ENCODE measurements around the gene PLEKHJ1. TPM values are rescaled to one million over a fixed set of nuclear protein-coding genes. Genes with fewer than 3 reads are reported as not detected.
A peak's percentile ranks its signal among the peaks of the same experiment; 100 is the strongest.

PLEKHJ1 gene
- total RNA-seq, 4 donors from 2014 or later, result 50.1 to 72.4 (median 61.6) TPM

- H3K27me3 ChIP-seq, result no peaks in the 10 kb centered on the region
- intact Hi-C loops (cut with DNase I; ENCODE audit: low total_unique reads), result no loop called here
- in situ Hi-C loops (cut with MboI; ENCODE audit: low sequenced_read_pairs in 4 of 4), result no loop called here
These were observed 18.1 kb upstream of the PLEKHJ1 start for GRCh38 chr19:2254064-2254872.

GRCh38 chr19:2253106-2254063 is 17.3 kb upstream of the PLEKHJ1 start:
- H3K4me3 ChIP-seq, result peak overlapping the region in 3 of 4 donors; percentile 17 to 77 (median 73)
- peaks cover 20 to 52% of the 10 kb centered on the region in 2 donors for H3K4me1 ChIP-seq
- DNase-seq (no peak), ATAC-seq (no peak)
- in situ Hi-C loops (cut with MboI; ENCODE audit: low sequenced_read_pairs in 4 of 4), result no loop called here
- no peaks in the 10 kb centered on the region for H3K27me3 ChIP-seq
- TF ChIP-seq CTCF (IDR thresholded peaks at IDR 0.05 in 4 of 5, conservative IDR thresholded peaks at IDR 0.05 in 1 of 5) (no peak), POLR2A (IDR thresholded peaks at IDR 0.05) (no peak)
- no peaks in the 10 kb centered on the region for H3K9me3 ChIP-seq
- H3K36me3 ChIP-seq, result no peaks in the 10 kb centered on the region
- intact Hi-C loops (cut with DNase I; ENCODE audit: low total_unique reads), result no loop called here
- H3K27ac ChIP-seq, result peak overlapping the region; percentile 98 to 100 (median 100)

More at GRCh38 chr19:2254064-2254872, 18.1 kb upstream of the PLEKHJ1 start:
- peak overlapping the region; percentile 98 to 100 (median 100) for H3K27ac ChIP-seq
- peaks cover 19 to 48% of the 10 kb centered on the region in 2 donors for H3K4me1 ChIP-seq
- TF ChIP-seq POLR2A (IDR thresholded peaks at IDR 0.05) (no peak), CTCF (IDR thresholded peaks at IDR 0.05 in 4 of 5, conservative IDR thresholded peaks at IDR 0.05 in 1 of 5) (peak in 2 of 5 experiments; percentile 30 to 42)
- peak overlapping the region; percentile 60 to 77 (median 68) for H3K4me3 ChIP-seq
- DNase-seq (peak in 1 of 2 donors; percentile 54), ATAC-seq (peak in 1 of 2 donors; percentile 20)
- H3K36me3 ChIP-seq, result no peaks in the 10 kb centered on the region
- H3K9me3 ChIP-seq, result no peaks in the 10 kb centered on the region

GRCh38 chr19:2252797-2253105 is 16.6 kb upstream of the PLEKHJ1 start:
- ATAC-seq, result no peak
- H3K36me3 ChIP-seq, result peaks cover 0 to 5% of the 10 kb centered on the region in 2 donors
- intact Hi-C loops (cut with DNase I; ENCODE audit: low total_unique reads), result no loop called here
- H3K9me3 ChIP-seq, result no peaks in the 10 kb centered on the region
- no peaks in the 10 kb centered on the region for H3K27me3 ChIP-seq
- peaks cover 20 to 53% of the 10 kb centered on the region in 2 donors for H3K4me1 ChIP-seq
- no peak overlapping the region for H3K4me3 ChIP-seq
- in situ Hi-C loops (cut with MboI; ENCODE audit: low sequenced_read_pairs in 4 of 4), result no loop called here
- peak overlapping the region; percentile 0 to 100 (median 98) for H3K27ac ChIP-seq
- DNase-seq, result no peak
- TF ChIP-seq POLR2A (IDR thresholded peaks at IDR 0.05) (no peak), CTCF (IDR thresholded peaks at IDR 0.05 in 4 of 5, conservative IDR thresholded peaks at IDR 0.05 in 1 of 5) (no peak)

- Histone ChIP-seq H3K36me3 (peaks cover 0 to 10% of the 10 kb centered on the region in 2 donors), H3K4me3 (no peak overlapping the region), H3K27me3 (no peaks in the 10 kb centered on the region), H3K9me3 (no peaks in the 10 kb centered on the region), H3K4me1 (peaks cover 22 to 58% of the 10 kb centered on the region in 2 donors), H3K27ac (peak overlapping the region; percentile 0 to 100 (median 98))
- no peak for TF ChIP-seq CTCF (IDR thresholded peaks at IDR 0.05 in 4 of 5, conservative IDR thresholded peaks at IDR 0.05 in 1 of 5)
- TF ChIP-seq POLR2A (IDR thresholded peaks at IDR 0.05), result no peak
- no peak for DNase-seq
- no peak for ATAC-seq
- intact Hi-C loops (cut with DNase I; ENCODE audit: low total_unique reads) (no loop called here), in situ Hi-C loops (cut with MboI; ENCODE audit: low sequenced_read_pairs in 4 of 4) (no loop called here)
These were observed 16.1 kb upstream of the PLEKHJ1 start for GRCh38 chr19:2252055-2252796.
